ENCODE measurements around the gene ADAMTSL3.
"Not testable (repeated sequence)": the region's sequence is repeated elsewhere in the genome, so short reads cannot be mapped to it uniquely, and the experiment has no call there.

DNA sequence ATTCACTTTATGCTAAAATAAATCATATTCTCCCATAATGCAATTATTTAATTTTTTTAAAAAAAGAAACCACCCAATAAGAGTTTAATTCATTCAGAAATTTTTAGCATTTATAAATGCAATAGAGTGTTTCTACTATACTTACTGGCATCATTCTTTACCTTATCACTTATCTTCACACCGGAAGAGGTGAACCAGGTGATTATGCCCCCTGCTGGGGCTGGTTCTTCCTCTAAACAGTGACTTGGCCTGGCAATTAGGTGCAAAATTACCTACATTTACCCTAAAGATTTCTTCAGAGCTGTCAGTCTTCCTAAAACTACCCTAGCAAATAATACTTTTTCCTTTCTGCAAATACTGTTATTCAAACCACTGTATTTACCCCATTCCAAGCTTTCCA is 397.2 kb downstream of the ADAMTSL3 start:
- TF ChIP-seq POLR2A (IDR thresholded peaks at IDR 0.05; ENCODE audit: low read length); GATA1 (IDR thresholded peaks at IDR 0.05; ENCODE audit: low read depth, low read length): not testable (repeated sequence)

Data from erythroblast (primary cell).